HCT116 (cell line): ENCODE data around the gene SMIM36. TPM values are rescaled to one million over a fixed set of nuclear protein-coding genes. Genes with fewer than 3 reads are reported as not detected.

ENCODE experiments used
- ATAC-seq: fragments of 200-7000 bp; cut with Tn5 transposase; 2 replicates; pipeline ENCODE4 v1.9.1; 2020; ENCODE audit warnings: mild to moderate bottlenecking, moderate library complexity
- BruUV-seq: library from RNA; stranded (reverse); fragments of 400-500 nt; replicated peaks from 2 replicates; lab custom pipeline; 2021; lab: Mats Ljungman, UMichigan
- CTCF ChIA-PET: fragments of 300-600 bp; sonication (Branson Sonifier 250); formaldehyde crosslinking; loops from one replicate; lab custom pipeline; 2021; ENCODE audit warnings: antibody characterized with exemption; lab: Charles Lee
- POLR2A ChIA-PET: fragments of 300-600, 350-600 bp; sonication (Branson Sonifier 250); formaldehyde crosslinking; loops from one replicate; lab custom pipeline; 2021; ENCODE audit warnings: antibody characterized with exemption; lab: Charles Lee
- RAD21 ChIA-PET, 2 experiments: fragments of 300-600 bp; sonication (Branson Sonifier 250); formaldehyde crosslinking; loops; one replicate each; lab custom pipeline; 2023; ENCODE audit warnings: low total read pairs in 2 of 2; ENCODE audit not compliant: uncharacterized antibody in 2 of 2, unreplicated experiment in 2 of 2, low non-redundant PET in 1 of 2; lab: Charles Lee
- DNase-seq: peaks from one replicate; pipeline ENCODE4 v3.0.0-alpha.2; 2010; ENCODE audit warnings: low read depth, low spot score
- H2AFZ ChIP-seq: fragments of 200-600 bp; shearing (Covaris generic), sonication (generic); 2 replicates; pipeline ENCODE4 v1.6.1; 2017; ENCODE audit warnings: low read depth, mixed run types, mixed read lengths, antibody characterized with exemption, low read length; ENCODE audit not compliant: poor library complexity, severe bottlenecking
- H3K27ac ChIP-seq: 2 replicates; pipeline ENCODE4 v1.5.1; 2012; ENCODE audit warnings: low read depth, low read length
- H3K27me3 ChIP-seq: fragments of 200-600 bp; sonication (generic); 2 replicates; pipeline ENCODE4 v1.6.1; 2016; ENCODE audit warnings: mixed run types, low read length, mixed read lengths; ENCODE audit not compliant: insufficient read depth
- H3K36me3 ChIP-seq, 2 experiments: fragments of 200-500 bp in 1 of 2; fragments of 200-600 bp in 1 of 2; sonication (Bioruptor generic) in 1 of 2; sonication (generic) in 1 of 2; 2 replicates each; pipeline versions ENCODE4 v1.5.1 to v1.6.1; 2014 to 2016; ENCODE audit warnings: low read length in 2 of 2, inconsistent platforms in 1 of 2, mixed read lengths in 1 of 2, mixed run types in 1 of 2; ENCODE audit not compliant: insufficient read depth in 2 of 2, control insufficient read depth in 1 of 2
- H3K4me1 ChIP-seq, 2 experiments: fragments of 200-600 bp in 1 of 2; sonication (generic) in 1 of 2; 2 replicates each; pipeline versions ENCODE4 v1.5.1 to v1.6.1; 2012 to 2017; ENCODE audit warnings: low read length in 2 of 2, inconsistent platforms in 1 of 2, mild to moderate bottlenecking in 1 of 2, mixed read lengths in 1 of 2, mixed run types in 1 of 2, moderate library complexity in 1 of 2; ENCODE audit not compliant: insufficient read depth in 2 of 2, control insufficient read depth in 1 of 2
- H3K4me2 ChIP-seq: fragments of 200-600 bp; sonication (generic); 2 replicates; pipeline ENCODE4 v1.6.1; 2017; ENCODE audit warnings: mixed run types, low read length, mixed read lengths
- H3K4me3 ChIP-seq, 2 experiments: fragments of 200-600 bp in 1 of 2; sonication (generic) in 1 of 2; replicated peaks in 1 of 2; 2 replicates each; pipeline ENCODE4 v1.5.1; 2011 to 2016; ENCODE audit warnings: low read length in 2 of 2, control low read depth in 1 of 2, low read depth in 1 of 2, mild to moderate bottlenecking in 1 of 2, mixed read lengths in 1 of 2, mixed run types in 1 of 2
- H3K79me2 ChIP-seq: fragments of 200-600 bp; sonication (generic); 2 replicates; pipeline ENCODE4 v1.6.1; 2017; ENCODE audit warnings: mild to moderate bottlenecking, mixed run types, low read length, moderate library complexity, mixed read lengths; ENCODE audit not compliant: insufficient read depth
- H3K9ac ChIP-seq: fragments of 200-600 bp; sonication (generic); 2 replicates; pipeline ENCODE4 v1.6.1; 2016; ENCODE audit warnings: low read length, mixed read lengths
- H3K9me2 ChIP-seq: fragments of 200-600 bp; sonication (generic), shearing (Covaris generic); 2 replicates; pipeline ENCODE4 v1.6.1; 2017; ENCODE audit warnings: mixed run types, mild to moderate bottlenecking, moderate library complexity; ENCODE audit not compliant: insufficient read depth
- H3K9me3 ChIP-seq, 2 experiments: fragments of 200-500 bp in 1 of 2; fragments of 200-600 bp in 1 of 2; sonication (Bioruptor generic) in 1 of 2; sonication (generic) in 1 of 2; 2 replicates each; pipeline ENCODE4 v1.6.1; 2014 to 2017; ENCODE audit warnings: low read length in 2 of 2, mixed read lengths in 2 of 2, inconsistent platforms in 1 of 2, low read depth in 1 of 2, mild to moderate bottlenecking in 1 of 2, mixed run types in 1 of 2, moderate library complexity in 1 of 2; ENCODE audit not compliant: control insufficient read depth in 1 of 2, insufficient read depth in 1 of 2
- H4K20me1 ChIP-seq: fragments of 200-600 bp; sonication (generic), shearing (Covaris generic); 2 replicates; pipeline ENCODE4 v1.6.1; 2017; ENCODE audit warnings: mixed run types, mild to moderate bottlenecking, moderate library complexity; ENCODE audit not compliant: insufficient read depth
- ATF3 ChIP-seq: IDR thresholded peaks from 2 replicates; pipeline ENCODE4 v1.6.1; 2012
- CBX3 ChIP-seq: IDR thresholded peaks from 2 replicates; pipeline ENCODE4 v1.6.1; 2012; ENCODE audit warnings: low read depth
- CEBPB ChIP-seq: IDR thresholded peaks from 2 replicates; pipeline ENCODE4 v1.6.1; 2012; ENCODE audit warnings: low read depth
- CTCF ChIP-seq, 3 experiments: fragments of 200-600 bp in 1 of 3; sonication (generic) in 1 of 3; IDR thresholded peaks in 2 of 3; conservative IDR thresholded peaks in 1 of 3; 2 replicates each; pipeline ENCODE4 v1.5.1; 2012 to 2017; ENCODE audit warnings: low read depth in 2 of 3, low read length in 2 of 3, antibody characterized with exemption in 1 of 3, borderline replicate concordance in 1 of 3, control low read depth in 1 of 3, mild to moderate bottlenecking in 1 of 3, mixed read lengths in 1 of 3, mixed run types in 1 of 3, moderate library complexity in 1 of 3; ENCODE audit not compliant: insufficient read depth in 1 of 3
- EGR1 ChIP-seq: IDR thresholded peaks from 2 replicates; pipeline ENCODE4 v1.6.1; 2012; ENCODE audit warnings: low read depth
- ELF1 ChIP-seq: IDR thresholded peaks from 2 replicates; pipeline ENCODE4 v1.6.1; 2012; ENCODE audit warnings: low read depth, borderline replicate concordance
- JUND ChIP-seq: IDR thresholded peaks from 2 replicates; pipeline ENCODE4 v1.6.1; 2012
- MAX ChIP-seq: IDR thresholded peaks from 2 replicates; pipeline ENCODE4 v1.6.1; 2012
- POLR2A ChIP-seq: IDR thresholded peaks from 2 replicates; pipeline ENCODE4 v1.7.0; 2011; ENCODE audit warnings: borderline replicate concordance; ENCODE audit not compliant: insufficient read depth, insufficient read length; ENCODE audit errors: extremely low read depth
- POLR2AphosphoS5 ChIP-seq: IDR thresholded peaks from 2 replicates; pipeline ENCODE4 v1.6.1; 2011; ENCODE audit warnings: mild to moderate bottlenecking, low read depth, low read length, moderate library complexity
- REST ChIP-seq: IDR thresholded peaks from 2 replicates; pipeline ENCODE4 v1.6.1; 2012; ENCODE audit warnings: low read depth
- SIN3A ChIP-seq: IDR thresholded peaks from 2 replicates; pipeline ENCODE4 v1.6.1; 2012; ENCODE audit warnings: low read depth
- SP1 ChIP-seq: IDR thresholded peaks from 2 replicates; pipeline ENCODE4 v1.6.1; 2012; ENCODE audit warnings: low read depth
- SRF ChIP-seq: IDR thresholded peaks from 2 replicates; pipeline ENCODE4 v1.6.1; 2012; ENCODE audit warnings: low read depth
- YY1 ChIP-seq: IDR thresholded peaks from 2 replicates; pipeline ENCODE4 v1.6.1; 2011; ENCODE audit warnings: low read length, low read depth, moderate library complexity, mild to moderate bottlenecking; ENCODE audit not compliant: insufficient replicate concordance; ENCODE audit errors: extremely low read depth
- ZBTB33 ChIP-seq: IDR thresholded peaks from 2 replicates; pipeline ENCODE4 v1.6.1; 2011; ENCODE audit warnings: mild to moderate bottlenecking, low read length, moderate library complexity; ENCODE audit not compliant: insufficient replicate concordance; ENCODE audit errors: extremely low read depth
- ZNF274 ChIP-seq: fragments of 200-500 bp; sonication (Bioruptor generic); IDR thresholded peaks from 2 replicates; pipeline ENCODE4 v1.6.1; 2014; ENCODE audit warnings: mild to moderate bottlenecking, low read depth, low read length, inconsistent platforms
- intact Hi-C: fragments of 100-400 bp; cut with micrococcal nuclease; formaldehyde crosslinking; loops from 2 replicates; pipeline ENCODE4 v1.10.0; 2022
- total RNA-seq: library from RNA; stranded (reverse); gene quantifications from one replicate; pipeline ENCODE4 v1.2.1, GENCODE V29; 2021; ENCODE audit not compliant: unreplicated experiment

Gene SMIM36
- total RNA-seq, 1 experiment from 2014 or later: 0.37 TPM

GRCh38 chr17:55555772-55556171, 44.5 kb upstream of the SMIM36 start:
- TF ChIP-seq ATF3: no peak
- TF ChIP-seq EGR1: no peak
- TF ChIP-seq JUND: no peak
- TF ChIP-seq ZNF274: no peak
- no peak for TF ChIP-seq SRF
- no peak for TF ChIP-seq SP1
- no peak for TF ChIP-seq REST
- no peak for TF ChIP-seq POLR2AphosphoS5
- TF ChIP-seq CTCF (IDR thresholded peaks at IDR 0.05 in 2 of 3, conservative IDR thresholded peaks at IDR 0.05 in 1 of 3; ENCODE audit: borderline replicate concordance in 1 of 3, insufficient read depth in 1 of 3, low read depth in 2 of 3, low read length in 2 of 3): no peak
- TF ChIP-seq ZBTB33: no peak
- TF ChIP-seq CEBPB: no peak
- no peak for TF ChIP-seq ELF1
- no peak for TF ChIP-seq MAX
- no peak for TF ChIP-seq POLR2A
- no peak for TF ChIP-seq SIN3A
- TF ChIP-seq CBX3: no peak
- TF ChIP-seq YY1: no peak
- ChIA-PET RAD21 (no interaction called here), POLR2A (no interaction called here), CTCF (no interaction called here)
- no peaks in the 10 kb centered on the region for H4K20me1 ChIP-seq
- H3K4me1 ChIP-seq: no peaks in the 10 kb centered on the region
- ATAC-seq (no peak), DNase-seq (no peak)
- H3K36me3 ChIP-seq: no peaks in the 10 kb centered on the region
- intact Hi-C loops: no loop called here
- no peak overlapping the region for H2AFZ ChIP-seq
- H3K4me2 ChIP-seq: no peak overlapping the region
- H3K79me2 ChIP-seq: no peaks in the 10 kb centered on the region
- no peak overlapping the region for H3K4me3 ChIP-seq
- no TSS peak for BruUV-seq
- no peaks in the 10 kb centered on the region for H3K9me2 ChIP-seq
- H3K27ac ChIP-seq: no peak overlapping the region
- H3K9me3 ChIP-seq: no peaks in the 10 kb centered on the region
- H3K9ac ChIP-seq: no peak overlapping the region
- peaks cover 36% of the 10 kb centered on the region for H3K27me3 ChIP-seq
